ENCODE data around the gene NUP188. TPM values are rescaled to one million over a fixed set of nuclear protein-coding genes. Genes with fewer than 3 reads are reported as not detected.

NUP188 gene
- total RNA-seq, 1 experiment from 2014 or later, result 47.3 TPM

- H3K27me3 Mint-ChIP-seq (ENCODE audit: insufficient read depth, unreplicated experiment), result no peaks in the 10 kb centered on the region
- no TSS peak for BruUV-seq (replicated peaks)
- POLR2A ChIA-PET, result no interaction called here
- DNase-seq (ENCODE audit: unreplicated experiment), result no peak
- TF ChIP-seq, protein P1, sequence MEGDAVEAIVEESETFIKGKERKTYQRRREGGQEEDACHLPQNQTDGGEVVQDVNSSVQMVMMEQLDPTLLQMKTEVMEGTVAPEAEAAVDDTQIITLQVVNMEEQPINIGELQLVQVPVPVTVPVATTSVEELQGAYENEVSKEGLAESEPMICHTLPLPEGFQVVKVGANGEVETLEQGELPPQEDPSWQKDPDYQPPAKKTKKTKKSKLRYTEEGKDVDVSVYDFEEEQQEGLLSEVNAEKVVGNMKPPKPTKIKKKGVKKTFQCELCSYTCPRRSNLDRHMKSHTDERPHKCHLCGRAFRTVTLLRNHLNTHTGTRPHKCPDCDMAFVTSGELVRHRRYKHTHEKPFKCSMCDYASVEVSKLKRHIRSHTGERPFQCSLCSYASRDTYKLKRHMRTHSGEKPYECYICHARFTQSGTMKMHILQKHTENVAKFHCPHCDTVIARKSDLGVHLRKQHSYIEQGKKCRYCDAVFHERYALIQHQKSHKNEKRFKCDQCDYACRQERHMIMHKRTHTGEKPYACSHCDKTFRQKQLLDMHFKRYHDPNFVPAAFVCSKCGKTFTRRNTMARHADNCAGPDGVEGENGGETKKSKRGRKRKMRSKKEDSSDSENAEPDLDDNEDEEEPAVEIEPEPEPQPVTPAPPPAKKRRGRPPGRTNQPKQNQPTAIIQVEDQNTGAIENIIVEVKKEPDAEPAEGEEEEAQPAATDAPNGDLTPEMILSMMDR (IDR thresholded peaks at IDR 0.05; ENCODE audit: unreplicated experiment), result no peak
- H3K27ac Mint-ChIP-seq (ENCODE audit: low read depth, unreplicated experiment), result no peak overlapping the region
- peaks cover 20% of the 10 kb centered on the region for H3K4me1 Mint-ChIP-seq (ENCODE audit: insufficient read depth, unreplicated experiment)
- intact Hi-C loops (cut with micrococcal nuclease), result no loop called here
- CTCF ChIA-PET, result interaction anchor here (0.6 to 2.5 kb wide), 2 partner anchors 11 to 14 kb away, joined by 4 to 9 read pairs; no protein-coding TSS in a partner anchor
- no peak overlapping the region for H3K4me3 Mint-ChIP-seq (ENCODE audit: unreplicated experiment)
- peaks cover 52% of the 10 kb centered on the region for H3K36me3 Mint-ChIP-seq (ENCODE audit: insufficient read depth, unreplicated experiment)
- H3K9me3 Mint-ChIP-seq (ENCODE audit: unreplicated experiment), result no peaks in the 10 kb centered on the region
These were observed 73.6 kb downstream of the NUP188 start for GRCh38 chr9:129021091-129021490.

GRCh38 chr9:129022037-129022436 is 74.5 kb downstream of the NUP188 start:
- peaks cover 47% of the 10 kb centered on the region for H3K36me3 Mint-ChIP-seq (ENCODE audit: insufficient read depth, unreplicated experiment)
- intact Hi-C loops (cut with micrococcal nuclease), result no loop called here
- no peaks in the 10 kb centered on the region for H3K27me3 Mint-ChIP-seq (ENCODE audit: insufficient read depth, unreplicated experiment)
- ChIA-PET POLR2A (no interaction called here), CTCF (interaction anchor here (0.6 to 1.7 kb wide), 3 partner anchors 12 to 158 kb away, joined by 3 to 11 read pairs (median 4); no protein-coding TSS in a partner anchor)
- peaks cover 20% of the 10 kb centered on the region for H3K4me1 Mint-ChIP-seq (ENCODE audit: insufficient read depth, unreplicated experiment)
- TF ChIP-seq, protein P1 (IDR thresholded peaks at IDR 0.05; ENCODE audit: unreplicated experiment), result no peak
- BruUV-seq (replicated peaks), result no TSS peak
- peak overlapping the region; percentile 86 for H3K27ac Mint-ChIP-seq (ENCODE audit: low read depth, unreplicated experiment)
- no peak overlapping the region for H3K4me3 Mint-ChIP-seq (ENCODE audit: unreplicated experiment)
- H3K9me3 Mint-ChIP-seq (ENCODE audit: unreplicated experiment), result no peaks in the 10 kb centered on the region
- no peak for DNase-seq (ENCODE audit: unreplicated experiment)

DNA sequence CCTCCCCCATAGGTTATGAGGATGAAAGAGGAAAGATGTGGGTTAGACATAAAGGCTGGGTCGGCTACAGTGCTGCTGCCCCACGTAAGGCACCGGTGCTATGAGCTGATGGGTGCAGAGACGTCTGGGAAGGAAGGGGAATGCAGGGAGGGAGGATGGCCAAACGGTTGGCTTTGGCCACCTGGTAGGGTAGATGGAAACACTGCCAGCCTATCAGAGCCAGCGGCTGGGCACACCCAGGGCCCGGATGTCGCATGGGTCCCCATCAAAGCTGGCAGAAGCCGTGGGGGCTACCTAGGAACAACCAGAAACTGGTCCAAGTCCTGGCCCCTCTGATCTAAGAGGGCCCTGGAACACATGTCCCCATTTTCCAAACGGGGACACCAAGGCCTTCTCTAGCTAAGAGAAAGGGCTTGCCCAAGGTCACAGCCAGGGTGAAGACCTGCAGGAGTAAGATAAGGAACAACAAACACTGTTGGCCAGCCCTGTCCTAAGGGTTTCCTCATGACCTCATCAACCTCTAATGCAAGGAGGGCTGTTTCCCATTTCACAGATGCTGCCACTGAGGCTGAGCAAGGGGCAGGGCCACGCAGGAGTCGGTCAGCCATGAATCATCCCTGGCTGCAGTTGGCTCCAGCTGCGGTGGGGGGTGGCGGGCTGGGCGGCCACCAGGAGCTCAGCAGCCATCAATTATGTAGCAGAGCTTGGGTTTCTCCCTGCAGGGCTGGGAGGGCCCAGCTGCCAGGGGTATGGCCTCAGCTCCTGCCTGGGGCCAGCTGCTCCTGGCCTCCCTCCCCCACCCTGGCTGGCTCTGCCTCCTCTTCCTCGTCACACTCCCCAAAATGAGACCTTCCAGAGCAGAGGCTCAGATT is 75.8 kb downstream of the NUP188 start:
- Mint-ChIP-seq H3K27me3 (ENCODE audit: insufficient read depth, unreplicated experiment) (no peaks in the 10 kb centered on the region), H3K4me1 (ENCODE audit: insufficient read depth, unreplicated experiment) (peaks cover 20% of the 10 kb centered on the region), H3K36me3 (ENCODE audit: insufficient read depth, unreplicated experiment) (peaks cover 40% of the 10 kb centered on the region), H3K4me3 (ENCODE audit: unreplicated experiment) (no peak overlapping the region), H3K9me3 (ENCODE audit: unreplicated experiment) (no peaks in the 10 kb centered on the region), H3K27ac (ENCODE audit: low read depth, unreplicated experiment) (no peak overlapping the region)
- DNase-seq (ENCODE audit: unreplicated experiment), result peak; percentile 65
- intact Hi-C loops (cut with micrococcal nuclease), result no loop called here
- BruUV-seq (replicated peaks), result no TSS peak
- CTCF ChIA-PET, result interaction anchor here (0.7 to 1.7 kb wide), 2 partner anchors 16 to 35 kb away, joined by 3 to 11 read pairs; no protein-coding TSS in a partner anchor
- TF ChIP-seq, protein P1 (IDR thresholded peaks at IDR 0.05; ENCODE audit: unreplicated experiment), result no peak
- POLR2A ChIA-PET, result no interaction called here

GRCh38 chr9:129023908-129024233 is 76.4 kb downstream of the NUP188 start:
- Mint-ChIP-seq H3K27ac (ENCODE audit: low read depth, unreplicated experiment) (no peak overlapping the region), H3K4me3 (ENCODE audit: unreplicated experiment) (no peak overlapping the region), H3K36me3 (ENCODE audit: insufficient read depth, unreplicated experiment) (peaks cover 34% of the 10 kb centered on the region), H3K9me3 (ENCODE audit: unreplicated experiment) (no peaks in the 10 kb centered on the region), H3K4me1 (ENCODE audit: insufficient read depth, unreplicated experiment) (peaks cover 20% of the 10 kb centered on the region), H3K27me3 (ENCODE audit: insufficient read depth, unreplicated experiment) (no peaks in the 10 kb centered on the region)
- no TSS peak for BruUV-seq (replicated peaks)
- CTCF ChIA-PET, result interaction anchor here (0.7 kb wide), 1 partner anchor 36 kb away, joined by 3 read pairs; no protein-coding TSS in a partner anchor
- no peak for DNase-seq (ENCODE audit: unreplicated experiment)
- TF ChIP-seq, protein P1 (IDR thresholded peaks at IDR 0.05; ENCODE audit: unreplicated experiment), result no peak
- intact Hi-C loops (cut with micrococcal nuclease), result no loop called here
- POLR2A ChIA-PET, result interaction anchor here (0.5 kb wide), 1 partner anchor 469 kb away, joined by 4 read pairs; no protein-coding TSS in a partner anchor

All from MCF 10A (cell line).